Stimulated activated CD8-positive, alpha-beta memory T cell treated with anti-CD3 and anti-CD28 coated beads, Interleukin-7, amount 100 ng/mL, for 4 hours (primary cell): ENCODE measurements around the gene CRELD2.

ENCODE experiments used
- DNase-seq, 2 donors: peaks; one replicate each; pipeline ENCODE4 v3.0.0-alpha.2; 2020; ENCODE audit warnings: low read depth in 2 of 2

Gene CRELD2, protein sequence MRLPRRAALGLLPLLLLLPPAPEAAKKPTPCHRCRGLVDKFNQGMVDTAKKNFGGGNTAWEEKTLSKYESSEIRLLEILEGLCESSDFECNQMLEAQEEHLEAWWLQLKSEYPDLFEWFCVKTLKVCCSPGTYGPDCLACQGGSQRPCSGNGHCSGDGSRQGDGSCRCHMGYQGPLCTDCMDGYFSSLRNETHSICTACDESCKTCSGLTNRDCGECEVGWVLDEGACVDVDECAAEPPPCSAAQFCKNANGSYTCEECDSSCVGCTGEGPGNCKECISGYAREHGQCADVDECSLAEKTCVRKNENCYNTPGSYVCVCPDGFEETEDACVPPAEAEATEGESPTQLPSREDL

GRCh38 chr22:49917974-49918910 lies at the start of gene CRELD2, which contains the start of gene ALG12:
Gene CRELD2 (plus strand): TSS chr22:49918634. CDS start chr22:49918770, 136 bp downstream.
Gene ALG12 (minus strand): TSS chr22:49918438. CDS start chr22:49913765, 4,673 bp downstream.
- peak; percentile 94 to 96 for DNase-seq

DNA sequence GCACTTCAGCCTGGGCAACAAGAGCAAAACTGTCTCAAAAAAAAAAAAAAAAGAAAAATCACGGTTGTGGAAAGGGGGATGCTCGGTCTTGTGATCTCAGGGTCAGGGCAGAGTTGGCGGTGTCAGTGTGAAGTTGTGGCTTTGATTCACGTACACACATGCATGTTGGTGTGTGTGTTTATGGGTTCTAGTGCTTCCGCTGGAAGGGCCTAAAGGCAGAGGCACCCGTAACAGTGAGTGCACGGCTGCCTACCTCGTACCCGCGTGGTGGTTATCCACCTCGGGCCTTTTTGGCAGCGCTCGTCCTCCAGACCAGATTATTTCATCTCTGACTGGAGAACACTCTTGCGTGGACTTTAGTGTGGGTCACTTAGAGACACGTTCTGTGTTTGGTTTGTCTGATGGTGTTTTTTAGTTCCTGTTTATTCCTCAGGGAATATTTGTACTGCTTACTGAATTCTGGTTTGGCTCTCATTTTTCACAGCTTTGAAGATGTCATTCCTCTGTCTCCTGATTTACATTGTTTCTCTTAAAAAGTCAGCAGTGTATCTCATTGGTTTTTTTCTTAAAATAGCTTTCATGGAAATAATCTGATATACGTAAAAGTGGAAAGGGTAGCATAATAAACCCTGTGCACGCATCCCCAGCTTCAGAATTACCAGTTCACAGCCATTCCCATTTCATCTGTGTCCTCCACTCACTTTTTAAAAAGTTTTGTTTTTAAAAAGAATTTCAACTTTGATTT lies 49.2 kb upstream of the CRELD2 start:
- DNase-seq: peak in 1 of 2 donors; percentile 6

DNA sequence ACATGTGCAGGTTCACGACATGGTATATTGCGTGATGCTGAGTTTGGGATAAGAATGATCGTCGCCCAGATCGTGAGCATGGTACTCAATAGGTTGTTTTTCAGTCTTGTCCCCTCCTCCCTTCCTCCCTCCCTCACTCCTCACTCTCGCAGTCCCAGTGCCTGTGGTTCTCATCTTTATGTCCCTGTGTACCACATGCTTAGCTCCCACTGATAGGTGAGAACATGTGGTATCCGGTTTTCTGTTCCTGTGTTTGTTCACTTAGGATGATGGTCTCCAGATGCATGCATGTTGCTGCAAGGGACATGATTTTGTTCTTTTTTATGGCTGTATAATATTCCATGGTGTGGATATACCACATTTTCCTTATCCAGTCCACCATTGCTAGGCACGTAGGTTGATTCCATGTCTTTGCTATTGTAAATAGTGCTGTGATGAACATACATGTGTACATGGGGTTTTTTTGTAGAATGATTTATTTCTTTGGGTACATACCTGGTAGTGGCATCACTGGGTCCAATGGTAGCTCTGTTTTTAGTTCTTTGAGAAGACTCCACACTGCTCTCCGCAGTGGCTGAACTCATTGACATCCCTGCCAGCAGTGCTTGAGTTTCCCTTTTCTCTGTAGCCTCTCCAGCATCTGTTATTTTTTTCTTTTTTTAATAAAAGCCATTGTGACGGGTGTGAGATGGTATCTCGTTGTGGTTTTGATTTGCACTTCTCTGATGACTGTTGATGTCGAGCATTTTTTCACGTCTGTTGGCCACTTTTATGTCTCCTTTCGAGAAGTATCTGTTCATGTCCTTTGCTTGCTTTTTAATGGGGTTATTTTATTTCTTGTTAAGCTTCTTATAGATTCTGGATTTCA lies 48.4 kb upstream of the CRELD2 start:
- DNase-seq: no peak

- no peak for DNase-seq
Observed at GRCh38 chr22:49871482-49871881, 47.0 kb upstream of the CRELD2 start.

DNA sequence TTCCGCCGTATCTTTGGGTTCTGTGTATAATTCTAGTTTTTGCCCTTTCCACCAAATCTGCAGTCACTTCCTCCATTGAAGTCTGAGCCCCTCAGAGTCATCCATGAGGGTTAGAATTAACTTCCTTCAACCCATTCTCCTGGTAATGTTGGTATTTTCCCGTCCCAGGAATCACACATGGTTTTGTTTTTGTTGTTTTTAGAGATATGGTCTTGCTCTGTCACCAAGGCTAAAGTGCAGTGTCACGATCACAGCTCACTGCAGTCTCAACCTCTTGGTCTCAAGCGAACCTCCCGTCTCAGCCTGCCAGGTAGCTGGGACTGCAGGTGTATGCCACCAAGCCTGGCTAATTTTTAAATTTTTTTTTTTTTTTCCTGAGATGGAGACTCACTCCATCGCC lies 46.1 kb upstream of the CRELD2 start:
- DNase-seq: no peak

- DNase-seq: no peak
Observed at GRCh38 chr22:49873228-49873940, 45.0 kb upstream of the CRELD2 start.

DNA sequence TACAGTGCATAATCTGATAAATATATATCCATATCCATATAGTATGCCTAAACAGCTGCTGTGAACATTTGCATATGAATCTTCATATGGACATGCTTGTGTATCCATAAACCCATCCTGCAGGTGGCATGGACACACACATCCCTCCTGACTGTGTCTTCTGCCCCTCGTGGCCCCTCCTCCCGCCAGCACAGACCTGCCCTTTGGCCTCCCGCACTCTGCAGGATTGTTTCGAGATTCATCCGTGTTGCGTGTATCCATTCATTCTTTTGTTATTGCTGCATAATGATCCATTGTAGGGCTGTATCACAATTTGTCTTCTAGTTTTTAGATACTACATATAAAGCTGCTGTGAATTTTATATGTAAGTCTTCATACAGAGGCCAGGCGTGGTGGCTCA lies 40.8 kb upstream of the CRELD2 start:
- no peak for DNase-seq

DNA sequence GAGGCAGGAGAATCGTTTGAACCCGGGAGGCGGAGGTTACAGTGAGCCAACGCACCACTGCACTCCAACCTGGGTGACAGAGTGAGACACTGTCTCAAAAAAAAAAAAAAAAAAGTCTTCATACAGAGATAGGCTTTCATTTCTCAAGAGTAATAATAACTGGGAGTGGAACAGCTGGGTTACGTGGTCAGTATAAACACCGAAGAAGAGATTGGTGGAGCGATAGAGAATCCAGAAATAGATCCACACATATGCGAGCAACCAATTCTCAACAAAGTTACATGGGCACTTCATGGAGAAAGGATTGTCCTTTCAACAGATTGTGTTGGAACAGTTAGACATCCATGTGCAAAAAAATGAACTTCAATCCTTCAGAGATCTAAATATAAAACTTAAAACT lies 40.2 kb upstream of the CRELD2 start:
- no peak for DNase-seq

- DNase-seq: no peak
Observed at GRCh38 chr22:49879871-49880270, 38.6 kb upstream of the CRELD2 start.

GRCh38 chr22:49880281-49880680 lies 38.2 kb upstream of the CRELD2 start:
- no peak for DNase-seq

- DNase-seq: no peak
Observed at GRCh38 chr22:49881856-49882255, 36.6 kb upstream of the CRELD2 start.

DNA sequence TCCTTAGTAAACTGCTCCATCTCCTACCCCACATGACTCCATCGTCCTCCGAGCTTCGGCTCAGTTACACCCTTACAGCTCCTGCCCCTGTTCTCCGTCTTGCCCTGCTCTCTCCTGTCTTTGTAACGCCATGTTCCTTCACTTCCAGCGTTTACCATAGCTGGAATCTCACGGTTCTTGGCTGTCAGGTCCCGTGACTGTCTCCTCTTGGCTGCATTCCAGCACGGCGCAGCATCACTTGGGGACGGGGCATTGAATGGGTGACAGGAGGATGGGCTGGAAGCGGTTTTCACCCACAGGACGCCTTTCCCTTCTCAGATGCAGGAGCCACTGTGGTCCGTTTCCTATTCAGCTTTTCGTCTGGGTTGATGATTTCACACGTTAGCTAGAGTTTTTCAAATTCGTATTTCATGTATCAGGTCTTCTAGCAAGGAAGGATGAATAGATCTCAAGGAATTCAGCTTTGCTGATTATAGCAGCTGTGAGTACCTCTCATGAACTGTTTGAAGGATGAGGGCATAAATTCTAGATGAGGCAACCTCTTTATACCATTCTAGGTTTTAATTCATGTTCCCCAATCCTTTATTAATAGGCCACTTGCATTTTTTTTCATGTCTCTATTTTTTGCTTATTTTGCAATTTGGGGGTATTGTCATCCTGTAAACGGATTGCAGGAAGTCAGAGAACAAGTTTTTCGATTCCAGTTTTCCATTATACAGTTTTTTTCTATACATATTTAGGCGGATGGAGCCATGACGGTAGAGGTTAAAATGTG lies 35.7 kb upstream of the CRELD2 start:
- DNase-seq: no peak

- DNase-seq: no peak
Observed at GRCh38 chr22:49883294-49883640, 35.2 kb upstream of the CRELD2 start.

DNA sequence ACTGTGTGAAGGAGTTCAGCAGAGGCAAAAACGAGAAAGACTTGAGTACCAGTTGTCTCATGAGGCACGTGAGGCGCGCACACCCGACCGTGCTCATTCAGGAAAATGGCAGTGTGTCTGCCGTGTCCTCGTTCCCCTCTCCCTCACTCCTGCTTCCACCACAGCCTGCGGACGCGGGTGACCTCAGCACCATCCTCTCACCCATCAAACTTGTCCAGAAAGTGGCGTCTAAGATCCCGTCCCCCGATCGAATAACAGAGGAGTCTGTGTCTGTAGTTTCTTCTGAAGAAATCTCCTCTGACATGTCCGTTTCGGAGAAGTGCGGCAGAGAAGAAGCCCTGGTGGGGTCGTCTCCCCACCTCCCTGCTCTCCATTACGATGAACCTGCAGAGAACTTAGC lies 34.4 kb upstream of the CRELD2 start:
- no peak for DNase-seq

GRCh38 chr22:49884503-49885260 lies 33.8 kb upstream of the CRELD2 start:
- no peak for DNase-seq

GRCh38 chr22:49885281-49885680 lies 33.2 kb upstream of the CRELD2 start:
- no peak for DNase-seq

GRCh38 chr22:49885881-49886280 lies 32.6 kb upstream of the CRELD2 start:
- no peak for DNase-seq

DNA sequence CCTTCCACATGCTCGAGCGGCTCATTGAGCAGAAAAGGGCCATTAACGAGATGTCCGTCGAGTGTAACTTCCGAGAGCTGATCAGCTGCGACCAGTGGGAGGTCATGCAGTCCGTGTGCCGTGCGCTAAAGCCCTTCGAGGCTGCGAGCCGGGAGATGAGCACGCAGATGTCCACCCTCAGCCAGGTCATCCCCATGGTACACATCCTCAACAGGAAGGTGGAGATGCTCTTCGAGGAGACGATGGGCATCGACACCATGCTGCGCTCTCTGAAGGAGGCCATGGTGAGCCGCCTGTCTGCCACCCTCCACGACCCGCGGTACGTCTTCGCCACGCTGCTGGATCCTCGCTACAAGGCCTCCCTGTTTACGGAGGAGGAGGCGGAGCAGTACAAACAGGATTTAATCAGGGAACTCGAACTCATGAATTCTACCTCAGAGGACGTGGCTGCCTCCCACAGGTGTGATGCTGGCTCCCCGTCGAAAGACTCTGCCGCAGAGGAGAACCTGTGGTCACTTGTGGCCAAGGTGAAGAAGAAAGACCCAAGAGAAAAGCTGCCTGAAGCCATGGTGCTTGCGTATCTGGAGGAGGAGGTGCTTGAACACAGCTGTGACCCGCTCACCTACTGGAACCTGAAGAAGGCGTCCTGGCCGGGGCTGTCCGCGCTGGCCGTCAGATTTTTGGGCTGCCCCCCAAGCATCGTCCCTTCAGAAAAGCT lies 31.9 kb upstream of the CRELD2 start:
- DNase-seq: no peak
